Right renal cortex interstitium (tissue), 3 donors: ENCODE measurements around the gene VAV2. TPM values are rescaled to one million over a fixed set of nuclear protein-coding genes. Genes with fewer than 3 reads are reported as not detected.

Source experiments
- DNase-seq, 3 donors: peaks; one replicate each; pipeline ENCODE4 v3.0.0-alpha.2; 2013; ENCODE audit warnings: low read depth in 3 of 3, low spot score in 2 of 3
- polyA plus RNA-seq, 3 donors: library from polyadenylated mRNA; unstranded; fragments of 120-200 nt; gene quantifications; one replicate each; pipeline ENCODE4 v1.2.1, GENCODE V29; 2013; ENCODE audit not compliant: insufficient read length in 3 of 3

The VAV2 gene
- polyA plus RNA-seq, 3 donors: 34.2 to 34.8 (median 34.8) TPM

DNA sequence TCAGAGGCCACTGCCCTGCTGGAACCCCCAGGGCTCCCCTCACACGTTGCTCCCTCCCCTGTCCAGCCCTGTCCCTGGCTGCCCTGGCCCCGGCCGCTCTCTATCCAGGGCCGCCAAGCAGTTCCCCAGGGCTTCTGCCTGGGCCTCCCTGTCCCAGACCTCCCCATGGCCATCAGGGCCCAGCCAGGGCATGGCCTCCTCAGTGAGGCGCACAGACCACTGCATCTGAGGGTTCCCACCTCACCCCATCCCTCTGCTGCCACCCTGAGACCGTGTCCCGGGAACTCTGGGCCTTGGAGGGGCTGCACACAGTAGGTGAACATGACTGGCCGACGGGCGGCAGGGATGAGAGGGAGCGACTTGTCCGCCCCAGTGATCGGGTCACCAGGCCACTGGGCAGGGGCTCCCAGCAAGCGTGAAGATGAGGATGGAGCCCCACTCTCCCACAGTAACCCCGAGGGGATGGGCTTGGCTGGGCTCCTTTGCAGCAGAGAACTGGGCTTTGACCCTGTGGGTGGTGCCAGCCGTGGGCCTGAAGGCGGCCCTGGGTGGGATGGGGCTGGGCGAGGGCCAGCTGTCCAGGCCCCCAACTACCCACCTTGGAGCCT, 145.5 kb downstream of the VAV2 start:
- no peak for DNase-seq

- no peak for DNase-seq
Measured at GRCh38 chr9:133845440-133845839, 146.7 kb downstream of the VAV2 start.

- no peak for DNase-seq
Measured at GRCh38 chr9:133844881-133845410, 147.2 kb downstream of the VAV2 start.

DNA sequence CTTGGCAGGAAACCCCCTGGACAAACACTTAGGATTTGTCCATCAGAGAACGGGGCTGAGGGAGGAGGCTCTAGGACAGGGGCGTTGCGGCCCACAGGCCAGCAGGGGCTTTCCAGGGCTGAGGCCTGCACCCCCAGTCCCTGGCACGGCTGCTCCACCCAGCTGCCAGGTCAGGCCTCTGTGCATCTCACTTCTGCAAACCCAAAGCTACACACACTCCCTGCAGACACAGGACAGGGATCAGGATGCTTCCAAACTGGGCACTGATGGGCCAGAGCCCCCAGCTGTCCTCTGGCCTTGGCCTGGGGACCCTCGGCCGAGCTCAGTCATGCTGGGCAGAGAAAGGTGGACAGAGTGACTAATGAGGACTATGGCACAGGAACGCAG, 147.7 kb downstream of the VAV2 start:
- no peak for DNase-seq

GRCh38 chr9:133843751-133844397, 148.2 kb downstream of the VAV2 start:
- no peak for DNase-seq

DNA sequence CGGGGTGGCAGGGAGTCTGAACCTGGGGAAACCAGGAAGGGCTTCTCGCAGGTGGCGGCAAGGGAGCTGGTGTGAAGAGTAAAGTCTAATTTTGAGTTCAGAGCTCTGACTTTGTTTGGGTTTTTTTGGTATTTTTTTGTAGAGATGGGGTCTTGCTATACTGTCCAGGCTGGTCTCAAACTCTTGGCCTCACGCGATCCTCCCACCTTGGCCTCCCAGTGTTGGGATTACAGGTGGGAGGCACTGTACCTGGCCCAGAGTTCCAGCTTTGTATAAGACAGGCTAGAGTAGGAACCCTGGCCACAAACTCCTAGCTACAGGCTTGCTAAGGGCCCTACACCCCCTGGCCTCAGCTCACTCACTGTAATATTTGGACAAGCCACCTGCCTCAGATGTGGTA, 148.9 kb downstream of the VAV2 start:
- DNase-seq: no peak

- no peak for DNase-seq
Measured at GRCh38 chr9:133842721-133843227, 149.3 kb downstream of the VAV2 start.

DNA sequence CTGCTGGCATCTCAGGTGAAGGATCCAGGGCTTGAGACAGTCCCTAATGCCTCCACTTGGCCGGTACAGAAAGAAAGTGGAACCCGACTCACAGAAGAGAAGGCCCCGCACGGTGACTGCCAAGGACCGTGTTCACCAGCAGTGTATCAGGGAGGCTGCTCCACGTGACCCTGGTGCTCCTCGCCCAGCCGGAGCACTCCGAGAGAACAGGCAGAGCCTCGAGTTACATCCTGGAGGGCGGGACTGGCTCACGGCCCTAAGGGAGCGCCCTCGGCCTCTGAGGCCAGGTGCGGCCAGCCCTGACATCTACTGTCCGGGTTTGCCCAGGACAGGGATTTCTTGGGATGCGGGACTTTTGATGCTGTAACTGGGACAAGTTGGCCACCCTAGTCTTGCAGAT, 149.9 kb downstream of the VAV2 start:
- DNase-seq: no peak

DNA sequence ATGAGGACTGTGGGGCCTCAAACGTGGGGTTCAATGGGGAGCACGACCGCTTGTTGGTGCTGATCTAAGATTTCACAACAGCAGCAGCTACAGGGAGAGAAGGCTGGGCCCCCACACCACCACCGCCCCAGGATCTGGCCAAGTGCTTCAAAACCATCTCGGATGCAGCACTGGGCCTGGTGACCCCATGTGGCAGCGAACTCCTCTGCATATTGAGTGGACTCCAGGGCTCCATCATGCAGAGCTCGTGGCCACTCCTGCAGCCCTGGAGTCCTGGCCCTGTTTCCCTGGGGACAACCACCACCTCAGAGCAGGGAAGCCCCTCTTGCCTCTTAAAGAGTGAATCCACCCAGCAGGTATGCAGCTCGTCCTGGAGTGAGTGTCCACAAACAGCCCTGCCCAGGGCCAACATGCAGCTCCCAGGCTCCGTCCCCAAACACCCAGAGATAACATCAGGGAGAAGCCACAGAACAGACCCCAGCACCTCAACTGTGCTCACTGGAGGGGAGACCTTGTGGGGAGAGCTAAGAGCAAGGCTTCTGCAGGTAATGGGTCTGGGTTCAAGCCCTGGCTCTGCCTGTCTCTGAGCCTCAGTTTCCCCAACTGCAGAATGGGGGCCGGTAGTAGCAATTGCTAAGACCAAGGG, 150.8 kb downstream of the VAV2 start:
- DNase-seq: no peak

DNA sequence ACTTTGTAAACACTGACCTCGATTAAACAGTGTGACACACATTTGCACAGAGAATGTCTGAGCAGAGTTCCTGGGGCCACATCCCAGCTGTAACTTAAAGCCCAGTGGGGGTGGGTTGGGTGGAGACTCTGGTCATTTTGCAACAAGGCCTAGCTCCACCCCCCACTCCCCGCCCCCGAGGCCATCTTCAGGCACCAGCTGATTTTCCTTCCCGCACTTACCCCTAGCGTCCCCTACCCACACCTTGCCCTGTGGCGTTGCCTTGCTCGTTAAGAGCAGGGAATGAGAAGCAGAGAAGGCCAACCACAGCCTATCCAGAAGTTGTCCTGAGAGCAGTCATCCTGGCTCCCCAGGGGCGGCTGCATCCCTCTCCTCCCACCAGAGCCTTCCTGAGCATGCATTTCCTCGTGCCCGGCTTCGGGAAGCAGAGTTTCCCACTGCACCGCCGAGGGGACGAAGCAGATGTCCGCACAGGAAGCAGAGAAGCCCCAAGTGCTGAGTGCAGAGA, 152.2 kb downstream of the VAV2 start:
- no peak for DNase-seq

DNA sequence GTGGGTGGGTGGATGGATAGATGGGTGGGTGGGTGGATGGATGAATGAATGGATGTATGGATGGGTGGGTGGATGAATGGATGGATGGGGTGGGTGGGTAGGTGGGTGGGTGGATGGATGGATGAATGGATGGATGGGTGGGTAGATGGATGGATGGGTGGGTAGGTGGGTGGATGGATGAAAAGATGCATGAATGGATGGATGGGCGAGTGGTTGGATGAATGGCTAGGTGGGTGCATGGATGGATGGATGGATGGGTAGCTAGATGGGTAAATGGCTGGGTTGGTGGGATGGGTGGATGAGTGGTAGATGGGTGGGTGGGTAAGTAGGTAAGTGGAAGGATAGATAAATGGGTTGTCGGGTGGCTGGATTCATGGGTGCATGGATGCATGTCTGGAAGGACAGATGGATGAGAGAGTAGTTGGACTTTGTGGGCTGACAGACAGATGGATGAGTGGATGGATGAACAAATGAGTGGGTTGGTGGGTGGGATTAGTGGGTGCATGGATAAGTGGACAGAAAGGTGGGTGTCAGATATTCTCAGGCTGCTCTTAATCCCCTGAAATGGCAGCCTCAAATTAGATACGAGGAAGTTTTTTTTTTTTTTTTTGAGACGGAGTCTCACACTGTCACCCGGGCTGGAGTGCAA, 153.1 kb downstream of the VAV2 start:
- DNase-seq: no peak

- DNase-seq: no peak
Measured at GRCh38 chr9:133837627-133838597, 154.2 kb downstream of the VAV2 start.

DNA sequence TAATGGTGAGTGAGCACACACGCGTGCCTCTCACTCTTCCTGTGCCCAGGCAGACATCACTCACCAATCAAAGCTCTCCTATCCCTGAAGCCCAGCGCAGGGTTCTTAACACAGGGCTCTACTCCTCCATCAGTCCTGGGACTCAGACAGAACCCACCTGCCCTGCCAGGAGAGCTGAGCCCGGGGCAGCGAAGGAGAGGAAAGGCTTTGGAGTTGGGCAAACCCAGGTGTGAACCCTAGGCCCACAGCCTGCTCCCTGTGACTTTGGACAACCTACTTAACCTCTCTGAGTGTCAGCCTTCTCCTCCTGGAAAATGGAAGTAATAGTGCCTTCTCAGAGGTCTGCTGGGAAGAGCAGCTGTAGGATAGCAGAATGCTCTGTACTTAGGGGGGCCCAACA, 155.3 kb downstream of the VAV2 start:
- DNase-seq: no peak

- no peak for DNase-seq
Measured at GRCh38 chr9:133836001-133836758, 155.9 kb downstream of the VAV2 start.

GRCh38 chr9:133835262-133835901, 156.7 kb downstream of the VAV2 start:
- no peak for DNase-seq

DNA sequence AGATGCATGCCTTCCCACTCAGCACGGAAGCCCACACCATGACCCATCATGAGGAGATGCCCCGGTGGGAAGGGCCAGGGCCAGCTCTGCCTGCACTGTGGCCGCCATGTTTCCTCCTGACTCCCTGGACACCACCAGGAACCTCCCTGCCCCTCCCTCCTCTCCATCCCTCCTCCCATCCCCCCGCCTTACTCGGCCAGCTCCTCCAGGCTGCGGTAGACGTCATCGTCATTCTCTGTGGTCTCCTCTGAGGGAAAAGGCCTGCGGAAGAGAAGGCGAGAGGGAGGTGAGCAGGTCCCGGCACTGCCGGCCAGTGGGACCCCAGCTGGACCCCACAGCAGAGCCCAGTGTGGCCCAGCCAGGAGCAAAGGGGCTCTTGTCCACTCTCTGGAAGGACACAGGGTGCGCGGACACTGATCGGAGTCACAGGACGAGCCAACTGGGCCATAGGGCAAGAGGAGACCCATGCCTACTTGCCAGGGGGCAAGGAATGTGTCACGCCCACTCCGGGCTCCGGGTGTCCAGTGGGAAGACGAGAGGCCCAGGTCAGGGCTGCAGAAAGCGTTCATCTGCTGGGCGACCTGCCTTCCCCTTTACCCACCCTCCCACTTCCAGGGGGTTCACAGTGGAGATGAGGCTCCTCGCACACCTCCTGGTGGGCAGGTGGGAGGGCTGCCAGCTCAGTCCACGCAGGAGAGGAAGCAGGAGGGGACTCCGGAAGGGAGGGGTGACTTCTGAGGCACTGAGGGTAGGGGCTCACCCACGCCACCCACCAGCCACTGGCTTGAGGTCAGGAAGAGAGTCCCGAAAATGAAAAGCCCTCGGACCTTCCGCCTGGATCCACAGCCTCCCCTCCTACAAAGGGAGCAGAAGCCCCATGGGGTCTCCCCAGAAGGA, 157.8 kb downstream of the VAV2 start:
- DNase-seq: no peak

- DNase-seq: no peak
Measured at GRCh38 chr9:133833388-133834025, 158.6 kb downstream of the VAV2 start.
